HS-27A (cell line): ENCODE data around the gene EPO.
A peak's percentile ranks its signal among the peaks of the same experiment; 100 is the strongest.
"Not testable (repeated sequence)": the region's sequence is repeated elsewhere in the genome, so short reads cannot be mapped to it uniquely, and the experiment has no call there.

Experiments
- DNase-seq: peaks from one replicate; pipeline ENCODE4 v3.0.0-alpha.2; 2012; ENCODE audit warnings: low read depth, missing footprints

EPO gene

DNA sequence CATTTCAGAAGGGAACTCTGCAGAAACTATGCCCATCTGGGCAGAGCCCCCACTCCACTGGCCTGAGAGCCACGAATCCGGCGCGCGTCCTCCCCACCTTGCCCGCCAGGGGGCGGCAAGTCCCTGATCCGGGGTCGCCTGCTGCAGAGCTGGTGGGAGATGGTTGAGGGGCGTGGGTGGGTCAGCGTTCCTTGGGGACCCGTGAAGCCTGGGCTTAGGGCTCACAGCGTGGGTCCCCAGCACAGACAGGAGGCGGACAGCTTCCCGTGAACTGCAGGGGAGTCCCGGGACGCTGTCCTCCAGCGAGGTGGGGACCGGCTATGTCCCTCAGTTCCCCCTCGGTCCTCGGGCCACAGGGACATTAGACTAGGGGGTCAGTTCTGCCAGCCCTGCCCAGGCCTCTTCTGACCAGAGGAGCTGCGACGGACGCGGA lies 14.9 kb upstream of the EPO start:
- DNase-seq = no peak

DNA sequence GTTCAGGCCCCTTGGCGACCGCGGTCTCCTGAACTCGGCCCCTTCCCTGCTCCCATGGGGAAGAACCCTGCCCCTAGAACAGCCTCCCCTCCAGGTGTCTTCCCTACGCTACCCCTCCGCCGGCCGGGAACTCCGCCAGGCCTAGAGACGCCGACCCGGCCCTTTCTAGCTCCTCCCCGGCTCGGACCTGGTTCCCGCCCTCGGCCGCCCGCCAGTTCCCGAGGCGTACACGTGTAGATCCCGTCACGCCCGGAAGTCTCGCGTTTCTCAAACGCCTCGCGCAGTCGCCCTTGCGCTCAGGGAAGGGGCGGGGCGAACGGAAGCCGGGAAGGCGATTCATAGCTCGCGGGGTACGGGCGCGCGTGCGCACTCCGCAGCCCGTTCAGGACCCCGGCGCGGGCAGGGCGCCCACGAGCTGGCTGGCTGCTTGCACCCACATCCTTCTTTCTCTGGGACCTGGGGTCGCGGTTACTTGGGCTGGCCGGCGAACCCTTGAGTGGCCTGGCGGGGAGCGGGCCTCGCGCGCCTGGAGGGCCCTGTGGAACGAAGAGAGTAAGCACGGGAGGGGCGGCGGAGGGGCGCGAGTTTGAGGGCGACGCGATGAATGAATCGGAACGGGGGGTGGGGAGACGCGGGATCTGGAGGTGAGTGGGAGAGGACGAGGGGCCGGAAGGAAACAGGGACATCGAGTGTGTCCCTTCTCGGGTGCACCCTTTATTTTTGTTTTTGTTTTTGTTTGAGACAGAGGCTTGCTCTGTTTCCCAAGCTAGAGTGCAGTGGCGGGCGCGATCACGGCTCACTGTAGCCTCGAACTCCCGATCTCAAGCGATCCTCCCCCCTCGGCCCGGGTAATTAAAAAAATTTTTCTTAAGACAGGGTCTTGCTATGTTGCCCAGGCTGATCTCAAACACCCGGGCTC lies 14.3 kb upstream of the EPO start, which contains the start of gene POP7:
TSS of gene POP7 (plus strand) at position 369 of the 919 bp plus-strand sequence. CDS start 710 bp downstream, outside the sequence.
- DNase-seq = peak; percentile 85

DNA sequence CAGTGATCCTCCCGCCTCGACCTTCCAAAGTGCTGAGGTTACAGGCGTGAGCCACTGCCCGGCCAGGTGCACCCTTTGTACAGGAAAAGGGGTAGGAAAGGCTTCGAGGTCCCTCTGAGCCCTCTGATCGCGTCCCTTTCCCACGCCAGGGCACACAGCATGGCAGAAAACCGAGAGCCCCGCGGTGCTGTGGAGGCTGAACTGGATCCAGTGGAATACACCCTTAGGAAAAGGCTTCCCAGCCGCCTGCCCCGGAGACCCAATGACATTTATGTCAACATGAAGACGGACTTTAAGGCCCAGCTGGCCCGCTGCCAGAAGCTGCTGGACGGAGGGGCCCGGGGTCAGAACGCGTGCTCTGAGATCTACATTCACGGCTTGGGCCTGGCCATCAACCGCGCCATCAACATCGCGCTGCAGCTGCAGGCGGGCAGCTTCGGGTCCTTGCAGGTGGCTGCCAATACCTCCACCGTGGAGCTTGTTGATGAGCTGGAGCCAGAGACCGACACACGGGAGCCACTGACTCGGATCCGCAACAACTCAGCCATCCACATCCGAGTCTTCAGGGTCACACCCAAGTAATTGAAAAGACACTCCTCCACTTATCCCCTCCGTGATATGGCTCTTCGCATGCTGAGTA lies 13.5 kb upstream of the EPO start:
- DNase-seq = no peak

DNA sequence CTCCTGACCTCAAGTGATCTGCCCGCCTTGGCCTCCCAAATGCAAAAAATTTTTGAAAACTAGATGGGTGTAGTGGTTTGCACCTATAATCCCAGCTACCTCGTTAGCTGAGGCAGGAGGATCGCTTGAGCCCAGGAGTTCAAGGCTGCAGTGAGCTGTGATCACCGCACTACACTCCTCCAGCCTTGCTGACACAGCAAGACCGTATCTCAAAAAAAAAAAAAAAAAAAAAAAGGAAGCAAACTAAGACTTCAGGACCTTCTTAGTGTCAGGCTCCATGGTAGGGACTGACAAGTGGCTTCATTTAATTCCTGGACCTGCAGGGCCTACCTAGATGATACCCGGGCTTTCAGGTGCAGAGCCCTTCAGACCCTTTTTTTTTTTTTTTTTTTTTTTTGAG lies 11.9 kb upstream of the EPO start:
- no peak for DNase-seq

DNA sequence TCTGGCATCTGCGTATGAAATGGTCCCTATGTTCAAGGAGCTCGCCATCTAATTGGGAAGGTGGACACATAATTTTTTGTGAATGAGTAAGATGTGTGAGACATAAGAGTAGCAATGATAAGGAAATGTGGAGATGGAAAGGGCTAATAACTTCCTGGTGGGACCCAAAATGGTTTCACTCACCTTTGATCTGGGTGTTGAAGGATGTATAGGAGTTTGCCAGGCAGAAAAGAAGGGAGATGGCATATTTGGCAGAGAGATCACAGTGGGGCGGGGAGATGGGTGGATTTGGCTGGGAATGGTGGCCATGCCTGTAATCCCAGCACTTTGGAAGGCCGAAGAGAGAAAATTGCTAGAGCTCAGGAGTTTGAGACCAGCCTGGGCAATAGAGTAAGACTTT lies 9.8 kb upstream of the EPO start:
- no peak for DNase-seq

DNA sequence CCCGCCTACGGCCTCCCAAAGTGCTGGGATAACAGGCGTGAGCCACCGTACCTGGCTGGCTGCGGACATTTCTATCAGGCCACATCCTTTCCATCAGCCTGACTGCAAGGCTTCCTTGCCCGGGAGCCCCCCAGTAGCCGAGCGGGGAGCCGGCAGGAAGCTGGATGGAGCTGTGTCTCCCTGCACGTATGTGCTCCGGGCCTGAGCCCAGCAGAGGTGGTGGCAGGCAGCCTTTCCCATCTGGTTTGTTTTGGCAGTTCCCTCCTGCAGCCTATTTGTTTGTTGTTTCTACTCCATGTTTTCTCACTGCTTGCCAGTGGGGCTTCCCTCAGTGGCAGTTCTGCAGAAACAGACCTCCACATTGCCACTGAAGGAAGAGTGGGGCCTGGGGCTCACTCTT lies 8.9 kb upstream of the EPO start:
- DNase-seq = no peak

DNA sequence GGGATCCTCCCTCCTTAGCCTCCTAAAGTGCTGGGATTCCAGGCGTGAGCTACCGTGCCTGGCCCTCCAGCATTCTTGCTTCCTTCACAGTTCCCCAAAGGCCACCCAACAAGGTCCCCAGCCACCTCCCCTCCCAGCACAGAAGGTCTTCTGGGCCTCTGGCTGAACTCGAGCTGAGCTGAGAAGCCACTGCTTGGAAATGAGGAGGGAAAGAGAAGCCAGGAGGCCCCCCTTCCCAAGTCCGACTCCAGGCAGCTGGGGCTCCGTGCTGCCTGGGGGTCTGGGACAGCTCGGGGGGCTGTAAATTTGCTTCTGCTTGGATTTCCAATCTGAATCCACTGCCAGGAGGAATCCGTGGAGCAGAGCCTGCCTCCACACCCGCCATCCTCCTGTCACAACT lies 5.5 kb upstream of the EPO start:
- no peak for DNase-seq

DNA sequence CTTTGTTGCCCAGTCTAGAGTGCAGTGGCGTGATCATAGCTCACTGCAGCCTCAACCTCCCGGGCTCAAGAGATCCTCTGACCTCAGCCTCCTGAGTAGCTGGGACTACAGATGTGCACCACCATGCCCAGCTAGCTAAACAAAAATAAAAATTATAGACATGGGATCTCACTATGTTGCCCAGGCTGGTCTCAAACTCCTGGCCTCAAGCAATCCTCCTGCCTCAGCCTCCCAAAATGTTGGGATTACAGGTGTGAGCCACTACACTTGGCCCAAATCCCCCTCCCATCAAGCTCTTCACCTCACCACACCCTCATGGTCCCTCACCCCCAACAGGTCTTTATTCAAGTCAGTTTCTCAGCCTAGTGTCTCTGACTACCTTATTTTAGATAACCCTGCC lies 3.2 kb upstream of the EPO start:
- DNase-seq = not testable (repeated sequence)

DNA sequence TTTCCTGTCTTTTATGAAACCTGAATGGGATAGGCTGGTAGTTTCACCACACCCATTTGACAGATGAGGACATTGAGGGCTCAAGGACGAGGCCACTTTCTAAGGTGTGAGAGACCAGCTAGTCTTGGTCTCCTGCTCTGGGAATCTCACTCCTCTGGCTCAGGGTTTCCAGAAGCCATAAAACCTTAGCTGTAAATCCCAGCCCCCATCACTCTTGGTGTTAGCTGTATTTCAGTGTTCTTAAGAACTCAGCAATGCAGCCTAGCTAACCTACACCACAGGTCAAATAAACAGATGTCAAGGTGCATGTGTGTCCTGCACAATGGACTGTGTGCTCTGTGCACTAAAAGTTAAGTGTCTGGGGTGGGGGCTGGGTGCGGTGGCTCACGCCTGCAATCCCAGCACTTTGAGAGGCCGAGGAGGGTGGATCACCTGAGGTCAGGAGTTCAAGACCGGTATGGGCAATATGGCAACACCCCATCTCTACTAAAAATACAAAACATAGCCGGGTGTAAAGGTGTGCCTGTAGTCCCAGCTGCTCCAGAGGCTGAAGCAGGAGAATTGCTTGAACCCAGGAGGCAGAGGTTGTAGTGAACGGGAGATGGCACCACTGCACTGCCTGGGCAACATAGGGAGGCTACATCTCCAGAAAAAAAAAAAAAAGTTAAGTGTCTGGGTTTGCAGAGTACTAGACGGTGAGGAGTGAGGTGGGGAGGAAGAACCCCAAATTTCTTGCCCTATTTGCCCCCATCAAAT lies 567 bp upstream of the EPO start:
- no peak for DNase-seq

DNA sequence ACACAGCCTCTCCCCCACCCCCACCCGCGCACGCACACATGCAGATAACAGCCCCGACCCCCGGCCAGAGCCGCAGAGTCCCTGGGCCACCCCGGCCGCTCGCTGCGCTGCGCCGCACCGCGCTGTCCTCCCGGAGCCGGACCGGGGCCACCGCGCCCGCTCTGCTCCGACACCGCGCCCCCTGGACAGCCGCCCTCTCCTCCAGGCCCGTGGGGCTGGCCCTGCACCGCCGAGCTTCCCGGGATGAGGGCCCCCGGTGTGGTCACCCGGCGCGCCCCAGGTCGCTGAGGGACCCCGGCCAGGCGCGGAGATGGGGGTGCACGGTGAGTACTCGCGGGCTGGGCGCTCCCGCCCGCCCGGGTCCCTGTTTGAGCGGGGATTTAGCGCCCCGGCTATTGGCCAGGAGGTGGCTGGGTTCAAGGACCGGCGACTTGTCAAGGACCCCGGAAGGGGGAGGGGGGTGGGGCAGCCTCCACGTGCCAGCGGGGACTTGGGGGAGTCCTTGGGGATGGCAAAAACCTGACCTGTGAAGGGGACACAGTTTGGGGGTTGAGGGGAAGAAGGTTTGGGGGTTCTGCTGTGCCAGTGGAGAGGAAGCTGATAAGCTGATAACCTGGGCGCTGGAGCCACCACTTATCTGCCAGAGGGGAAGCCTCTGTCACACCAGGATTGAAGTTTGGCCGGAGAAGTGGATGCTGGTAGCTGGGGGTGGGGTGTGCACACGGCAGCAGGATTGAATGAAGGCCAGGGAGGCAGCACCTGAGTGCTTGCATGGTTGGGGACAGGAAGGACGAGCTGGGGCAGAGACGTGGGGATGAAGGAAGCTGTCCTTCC lies 620 bp downstream of the EPO start:
- no peak for DNase-seq

DNA sequence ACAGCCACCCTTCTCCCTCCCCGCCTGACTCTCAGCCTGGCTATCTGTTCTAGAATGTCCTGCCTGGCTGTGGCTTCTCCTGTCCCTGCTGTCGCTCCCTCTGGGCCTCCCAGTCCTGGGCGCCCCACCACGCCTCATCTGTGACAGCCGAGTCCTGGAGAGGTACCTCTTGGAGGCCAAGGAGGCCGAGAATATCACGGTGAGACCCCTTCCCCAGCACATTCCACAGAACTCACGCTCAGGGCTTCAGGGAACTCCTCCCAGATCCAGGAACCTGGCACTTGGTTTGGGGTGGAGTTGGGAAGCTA lies 1.2 kb downstream of the EPO start:
- no peak for DNase-seq

DNA sequence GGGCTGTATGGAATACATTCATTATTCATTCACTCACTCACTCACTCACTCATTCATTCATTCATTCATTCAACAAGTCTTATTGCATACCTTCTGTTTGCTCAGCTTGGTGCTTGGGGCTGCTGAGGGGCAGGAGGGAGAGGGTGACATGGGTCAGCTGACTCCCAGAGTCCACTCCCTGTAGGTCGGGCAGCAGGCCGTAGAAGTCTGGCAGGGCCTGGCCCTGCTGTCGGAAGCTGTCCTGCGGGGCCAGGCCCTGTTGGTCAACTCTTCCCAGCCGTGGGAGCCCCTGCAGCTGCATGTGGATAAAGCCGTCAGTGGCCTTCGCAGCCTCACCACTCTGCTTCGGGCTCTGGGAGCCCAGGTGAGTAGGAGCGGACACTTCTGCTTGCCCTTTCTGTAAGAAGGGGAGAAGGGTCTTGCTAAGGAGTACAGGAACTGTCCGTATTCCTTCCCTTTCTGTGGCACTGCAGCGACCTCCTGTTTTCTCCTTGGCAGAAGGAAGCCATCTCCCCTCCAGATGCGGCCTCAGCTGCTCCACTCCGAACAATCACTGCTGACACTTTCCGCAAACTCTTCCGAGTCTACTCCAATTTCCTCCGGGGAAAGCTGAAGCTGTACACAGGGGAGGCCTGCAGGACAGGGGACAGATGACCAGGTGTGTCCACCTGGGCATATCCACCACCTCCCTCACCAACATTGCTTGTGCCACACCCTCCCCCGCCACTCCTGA lies 2.4 kb downstream of the EPO start:
- DNase-seq = no peak

DNA sequence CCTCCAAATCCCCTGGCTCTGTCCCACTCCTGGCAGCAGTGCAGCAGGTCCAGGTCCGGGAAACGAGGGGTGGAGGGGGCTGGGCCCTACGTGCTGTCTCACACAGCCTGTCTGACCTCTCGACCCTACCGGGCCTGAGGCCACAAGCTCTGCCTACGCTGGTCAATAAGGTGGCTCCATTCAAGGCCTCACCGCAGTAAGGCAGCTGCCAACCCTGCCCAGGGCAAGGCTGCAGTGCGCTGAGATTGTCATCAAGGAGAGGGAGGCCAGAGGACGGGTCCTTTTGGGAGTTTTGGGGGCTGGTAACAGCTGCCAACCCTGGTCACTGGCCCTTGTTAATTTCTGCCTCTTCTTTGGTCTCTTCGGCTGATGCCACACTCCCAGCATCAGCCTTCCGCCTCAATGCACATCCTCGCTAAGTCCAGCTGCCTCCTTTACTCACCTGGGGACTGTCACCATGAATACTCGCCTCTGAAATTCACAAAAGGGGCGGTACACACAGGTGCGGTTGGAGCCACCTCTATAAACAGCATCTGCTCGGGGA lies 3.5 kb downstream of the EPO start:
- DNase-seq = no peak

DNA sequence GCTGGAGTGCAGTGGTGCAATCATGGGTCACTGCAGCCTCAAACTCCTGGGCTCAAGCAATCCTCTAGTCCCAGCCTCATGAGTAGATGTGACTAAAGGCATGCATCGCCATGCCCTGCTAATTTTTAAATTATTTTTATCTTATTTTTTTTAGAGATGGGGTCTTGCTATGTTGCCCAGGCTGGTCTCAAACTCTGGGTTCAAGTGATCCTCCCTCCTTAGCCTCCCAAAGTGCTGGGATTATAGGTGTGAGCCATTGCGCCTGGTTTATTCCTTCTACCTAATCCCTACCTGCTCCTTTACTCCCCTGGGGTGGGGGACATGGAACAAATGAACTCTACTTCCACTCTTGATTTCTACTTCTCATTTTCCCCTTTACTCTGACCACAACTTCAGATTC lies 4.1 kb downstream of the EPO start:
- not testable (repeated sequence) for DNase-seq

DNA sequence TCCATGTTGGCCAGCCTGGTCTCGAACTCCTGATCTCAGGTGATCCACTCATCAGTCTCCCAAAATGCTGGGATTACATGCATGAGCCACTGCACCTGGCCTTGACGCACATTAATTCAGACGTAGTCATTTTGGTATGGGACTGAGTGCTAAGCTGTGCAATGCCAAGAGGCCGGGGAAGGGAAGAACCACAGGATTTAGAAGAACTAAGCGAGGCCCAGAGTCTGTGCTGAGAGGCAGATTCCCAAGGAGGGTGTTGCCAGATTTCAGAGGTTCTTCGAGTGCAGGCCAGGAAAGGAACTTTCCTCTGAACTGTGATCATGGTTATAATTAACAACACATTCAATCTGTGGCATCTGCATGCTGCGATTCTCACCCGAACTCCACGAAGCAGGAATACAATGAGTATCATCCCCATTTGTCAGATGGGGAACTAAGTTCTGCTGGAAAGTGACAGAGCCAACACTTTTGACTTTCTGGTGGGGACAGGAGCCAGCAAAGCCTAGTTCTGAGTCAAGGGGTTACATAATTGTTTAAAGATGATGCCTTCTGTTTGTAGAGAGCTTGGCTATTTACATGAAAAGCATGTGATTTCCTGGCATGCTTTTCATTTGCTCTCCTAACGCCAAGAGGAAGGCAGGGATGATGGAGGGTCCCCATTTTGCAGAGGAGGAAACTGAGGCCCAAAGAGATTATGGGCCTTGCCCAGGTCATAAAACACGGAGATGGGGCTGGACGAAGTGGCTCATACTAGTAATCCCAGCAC lies 6.9 kb downstream of the EPO start:
- DNase-seq = no peak

DNA sequence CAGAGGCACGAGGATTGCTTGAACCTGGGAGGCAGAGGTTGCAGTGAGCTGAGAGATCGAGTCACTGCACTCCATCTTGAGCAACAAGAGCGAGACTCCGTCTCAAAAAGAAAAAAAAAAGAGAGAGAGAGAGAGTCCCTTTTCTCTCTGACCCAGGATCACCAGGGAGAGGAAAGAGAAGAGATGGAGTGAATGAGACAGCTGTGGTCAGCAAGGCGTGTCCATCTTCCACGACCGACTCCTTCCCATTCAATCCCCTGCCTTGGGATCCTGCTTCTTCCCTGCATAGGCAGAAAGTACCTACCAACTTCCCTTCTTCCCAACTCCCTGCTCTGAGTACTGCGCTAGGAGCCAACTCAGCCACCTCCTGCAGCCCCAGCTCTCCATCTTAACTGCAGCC lies 7.9 kb downstream of the EPO start:
- no peak for DNase-seq

DNA sequence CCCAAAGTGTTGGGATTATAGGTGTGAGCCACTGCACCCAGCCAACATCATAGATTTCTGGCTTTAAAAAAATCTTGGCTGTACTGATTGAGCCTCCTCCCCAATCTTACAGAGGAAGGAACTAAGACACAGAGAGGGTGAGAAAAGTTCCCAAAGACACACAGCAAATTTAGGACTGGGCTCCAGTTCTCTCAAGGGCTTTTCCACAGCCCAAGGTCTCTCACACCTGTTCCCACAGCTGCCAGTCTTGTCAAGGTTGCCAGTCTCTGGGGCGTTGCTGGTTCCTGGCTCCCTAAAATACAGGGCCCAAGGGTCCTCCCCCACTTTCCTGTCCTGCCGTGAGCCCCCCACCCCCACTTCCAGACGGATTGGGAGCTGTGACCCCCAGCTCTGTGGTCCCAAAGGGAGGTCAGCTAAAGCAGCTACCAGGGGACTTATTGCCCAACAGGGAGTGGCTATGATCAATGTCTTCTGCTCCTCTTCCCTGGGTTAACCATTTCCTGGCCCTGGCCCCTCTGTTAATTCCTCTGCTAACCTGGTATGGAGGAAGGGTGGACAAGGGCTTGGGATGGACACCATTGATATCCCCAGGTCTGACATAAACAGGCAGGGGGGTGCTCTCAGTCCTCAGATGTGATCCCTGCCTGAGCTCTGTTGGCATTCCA lies 10.0 kb downstream of the EPO start:
- DNase-seq = no peak

DNA sequence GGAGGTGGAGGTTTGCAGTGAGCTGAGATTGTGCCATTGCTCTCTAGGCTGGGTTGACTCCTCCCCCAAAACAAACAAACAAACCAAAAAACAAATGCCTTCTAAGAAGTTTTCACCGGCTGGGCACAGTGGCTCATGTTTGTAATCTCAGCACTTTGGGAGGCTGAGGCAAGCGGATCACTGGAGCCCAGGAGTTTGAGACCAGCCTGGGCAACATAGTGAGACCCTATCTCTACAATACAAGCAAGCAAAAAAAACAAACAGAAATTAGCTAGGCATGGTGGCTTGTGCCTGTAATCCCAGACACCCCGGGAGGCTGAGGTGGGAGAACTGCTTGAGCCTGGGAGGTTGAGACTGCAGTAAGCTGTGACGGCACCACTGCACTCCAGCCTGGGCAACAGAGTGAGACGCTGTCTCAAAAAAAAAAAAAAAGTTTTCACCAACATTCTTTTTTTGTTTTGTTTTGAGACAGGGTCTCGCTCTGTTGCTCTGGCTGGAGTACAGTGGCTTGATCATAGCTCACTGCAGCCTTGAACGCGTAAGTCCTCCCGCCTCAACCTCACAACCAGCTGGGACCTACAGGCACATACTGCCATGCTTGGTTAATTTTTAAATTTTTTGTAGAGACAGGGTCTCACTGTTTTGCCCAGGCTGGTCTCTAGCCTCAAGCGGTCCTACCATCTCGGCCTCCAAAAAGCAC lies 11.8 kb downstream of the EPO start:
- DNase-seq = no peak

DNA sequence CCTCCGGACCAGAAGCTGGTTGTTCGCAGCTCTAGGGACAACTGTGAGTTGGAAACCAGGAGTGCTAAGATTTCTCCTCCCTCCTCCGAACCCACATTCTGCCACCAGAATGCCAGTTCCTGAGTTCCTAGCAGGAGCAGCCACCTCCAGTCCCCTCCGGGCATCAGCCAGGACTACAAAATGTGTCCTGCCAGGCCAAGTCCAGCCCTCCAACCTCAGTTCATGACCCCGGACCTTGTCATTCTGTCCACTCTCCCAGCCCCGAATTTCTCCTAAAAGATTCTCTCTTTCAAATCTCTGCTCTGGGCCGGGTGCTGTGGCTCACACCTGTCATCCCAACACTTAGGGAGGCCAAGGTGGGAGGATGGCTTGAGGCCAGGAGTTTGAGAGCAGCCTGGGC lies 15.5 kb downstream of the EPO start:
- no peak for DNase-seq
